GM12878 (cell line): ENCODE measurements around the gene EAF2.

Source experiments
- TAF1 ChIP-seq: IDR thresholded peaks from 2 replicates; pipeline ENCODE4 v1.6.1; 2011; ENCODE audit warnings: mild to moderate bottlenecking, low read depth, low read length, borderline replicate concordance
- ZNF274 ChIP-seq: IDR thresholded peaks from one replicate; pipeline ENCODE4 v1.8.0; 2011; ENCODE audit not compliant: insufficient read length, insufficient read depth

GRCh38 chr3:121894301-121894990, 59.4 kb downstream of the EAF2 start, which contains the start of gene SLC15A2:
- TF ChIP-seq ZNF274 (no peak), TAF1 (no peak)
